Measurements from ENCODE around the gene CYP51A1. TPM values are rescaled to one million over a fixed set of nuclear protein-coding genes. Genes with fewer than 3 reads are reported as not detected.
"Not testable (repeated sequence)": the region's sequence is repeated elsewhere in the genome, so short reads cannot be mapped to it uniquely, and the experiment has no call there.

The CYP51A1 gene
- total and polyA plus RNA-seq, 9 donors: 23.7 to 219 (median 56.4) TPM

DNA sequence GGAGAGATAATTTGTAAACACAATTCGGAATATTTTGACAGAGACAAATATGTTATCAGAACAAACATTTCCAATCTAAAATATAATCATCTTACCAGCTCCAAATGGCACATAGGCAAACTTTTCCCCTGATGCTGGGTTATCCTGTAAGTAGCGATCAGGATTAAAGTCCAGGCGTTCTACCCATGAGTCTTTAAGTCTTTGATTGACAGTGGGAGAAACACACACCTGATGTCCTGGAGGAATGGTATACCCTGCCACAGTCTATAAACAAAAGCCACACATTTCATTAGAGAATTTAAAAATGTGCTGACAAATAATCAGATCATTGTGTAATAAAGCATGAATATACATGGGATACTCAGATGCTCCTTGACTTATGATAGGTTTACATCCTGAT, 17.3 kb downstream of the CYP51A1 start:
- intact Hi-C loops (cut with DNase I): no loop called here

DNA sequence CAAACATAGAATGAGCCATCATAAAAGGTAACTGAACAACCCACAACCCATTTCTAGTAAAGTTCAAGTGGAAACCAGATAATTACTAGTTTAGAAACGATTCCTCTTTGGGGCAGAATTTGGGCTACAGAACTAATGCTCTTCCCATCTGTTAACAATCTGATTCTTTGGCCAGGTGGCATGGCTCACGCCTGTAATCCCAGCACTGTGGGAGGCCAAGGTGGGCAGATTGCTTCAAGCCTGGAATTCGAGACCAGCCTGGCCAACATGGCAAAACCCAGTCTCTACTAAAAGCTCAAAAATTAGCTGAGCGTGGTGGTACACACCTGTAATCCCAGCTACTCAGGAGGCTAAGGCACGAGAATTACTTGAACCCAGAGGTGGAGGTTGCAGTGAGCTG, 18.5 kb downstream of the CYP51A1 start:
- no peak overlapping the region for H3K27ac ChIP-seq
- intact Hi-C loops (cut with DNase I): no loop called here
- no peak for TF ChIP-seq CTCF (IDR thresholded peaks at IDR 0.05)
- no peak for TF ChIP-seq POLR2A (IDR thresholded peaks at IDR 0.05)
- no peak for TF ChIP-seq EP300 (IDR thresholded peaks at IDR 0.05)
- peaks cover 4% of the 10 kb centered on the region for H3K4me1 ChIP-seq (ENCODE audit: insufficient read depth)
- H3K27me3 ChIP-seq: no peaks in the 10 kb centered on the region
- no peak overlapping the region for H3K4me3 ChIP-seq
- H3K36me3 ChIP-seq: no peaks in the 10 kb centered on the region
- no peaks in the 10 kb centered on the region for H3K9me3 ChIP-seq
- WGBS, 3 donors: 93 to 95% (median 95%) methylated on average over 5 of the region's 5 CpGs
- no peak for DNase-seq

More for the DNA sequence above, 17.3 kb downstream of the CYP51A1 start:
- Histone ChIP-seq H3K4me1 (ENCODE audit: insufficient read depth) (peaks cover 4% of the 10 kb centered on the region), H3K27me3 (no peaks in the 10 kb centered on the region), H3K9me3 (no peaks in the 10 kb centered on the region), H3K4me3 (no peak overlapping the region), H3K36me3 (no peaks in the 10 kb centered on the region), H3K27ac (no peak overlapping the region)
- 92 to 93% (median 92%) methylated on average over 3 of the region's 3 CpGs for whole genome bisulfite sequencing, 3 donors
- no peak for TF ChIP-seq POLR2A (IDR thresholded peaks at IDR 0.05)
- no peak for TF ChIP-seq EP300 (IDR thresholded peaks at IDR 0.05)
- TF ChIP-seq CTCF (IDR thresholded peaks at IDR 0.05): no peak
- no peak for DNase-seq

DNA sequence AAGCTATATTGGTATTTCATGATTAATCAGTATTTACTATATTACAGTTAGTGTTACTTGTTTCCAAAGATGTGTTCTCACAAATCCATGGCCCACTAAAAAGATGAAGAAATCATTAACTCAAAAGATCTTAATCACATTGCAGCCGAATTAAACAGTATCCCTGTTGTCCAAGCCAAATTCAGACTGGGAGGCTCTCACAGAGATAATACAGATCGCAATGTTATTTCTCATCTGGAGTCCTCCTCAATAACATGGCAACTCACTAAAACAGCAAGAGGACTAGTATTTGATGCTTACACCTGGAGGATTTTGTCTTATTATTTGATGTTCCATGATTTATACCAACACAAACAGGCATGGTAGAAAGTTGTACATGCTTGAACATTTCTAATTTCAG, 23.4 kb downstream of the CYP51A1 start:
- Histone ChIP-seq H3K4me1 (ENCODE audit: insufficient read depth) (no peaks in the 10 kb centered on the region), H3K9me3 (no peaks in the 10 kb centered on the region), H3K27me3 (no peaks in the 10 kb centered on the region), H3K27ac (no peak overlapping the region), H3K36me3 (no peaks in the 10 kb centered on the region), H3K4me3 (no peak overlapping the region)
- no peak for DNase-seq
- intact Hi-C loops (cut with DNase I): loop anchor here in 1 of 4 donors (5.0 kb wide), 1 partner anchor 184 kb away; no protein-coding TSS in a partner anchor
- no peak for TF ChIP-seq POLR2A (IDR thresholded peaks at IDR 0.05)
- TF ChIP-seq EP300 (IDR thresholded peaks at IDR 0.05): no peak
- TF ChIP-seq CTCF (IDR thresholded peaks at IDR 0.05): no peak
- WGBS, 3 donors: 78 to 85% (median 81%) methylated on average over 2 of the region's 2 CpGs

GRCh38 chr7:92108821-92109220, 25.5 kb downstream of the CYP51A1 start:
- Histone ChIP-seq H3K27me3 (no peaks in the 10 kb centered on the region), H3K4me1 (ENCODE audit: insufficient read depth) (no peaks in the 10 kb centered on the region), H3K36me3 (no peaks in the 10 kb centered on the region), H3K27ac (no peak overlapping the region), H3K4me3 (no peak overlapping the region), H3K9me3 (no peaks in the 10 kb centered on the region)
- 91 to 94% (median 92%) methylated on average over 8 of the region's 8 CpGs for WGBS, 3 donors
- intact Hi-C loops (cut with DNase I): no loop called here
- no peak for DNase-seq
- TF ChIP-seq EP300 (IDR thresholded peaks at IDR 0.05): no peak
- TF ChIP-seq POLR2A (IDR thresholded peaks at IDR 0.05): no peak
- TF ChIP-seq CTCF (IDR thresholded peaks at IDR 0.05): no peak

DNA sequence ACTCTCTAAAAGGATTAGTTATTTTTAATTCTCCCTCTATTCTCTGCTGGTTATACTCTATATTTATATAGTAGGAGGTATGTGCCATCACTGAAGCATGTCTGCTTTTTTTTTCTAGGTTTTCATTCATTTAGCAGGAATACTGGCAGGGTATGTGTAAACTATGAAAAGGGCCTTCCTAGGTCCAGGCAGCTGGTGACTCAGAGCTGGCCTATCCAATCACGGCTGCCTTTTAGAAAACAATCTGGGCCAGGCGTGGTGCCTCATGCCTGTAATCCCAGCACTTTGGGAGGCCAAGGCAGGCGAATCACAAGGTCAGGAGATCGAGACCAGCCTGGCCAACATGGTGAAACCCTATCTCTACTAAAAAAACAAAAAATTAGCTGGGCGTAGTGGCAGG, 31.4 kb downstream of the CYP51A1 start:
- H3K27me3 ChIP-seq; DNase-seq; H3K27ac ChIP-seq; H3K4me3 ChIP-seq; H3K36me3 ChIP-seq; intact Hi-C loops (cut with DNase I); H3K9me3 ChIP-seq; H3K4me1 ChIP-seq (ENCODE audit: insufficient read depth): not testable (repeated sequence)
- WGBS, 3 donors: 88 to 97% (median 89%) methylated on average over 5 of the region's 5 CpGs
